Activated B cell treated with CpG ODN at 0.5 μM for 24 hours (primary cell): ENCODE results near the gene LRP4. TPM values are rescaled to one million over a fixed set of nuclear protein-coding genes. Genes with fewer than 3 reads are reported as not detected.

Source experiments
- ATAC-seq: fragments of 200-7000 bp; cut with Tn5 transposase; one replicate; pipeline ENCODE4 v1.10.0; 2021; ENCODE audit warnings: low read depth, mild to moderate bottlenecking, moderate library complexity
- CTCF ChIA-PET: fragments of 350-600 bp; sonication (Branson Sonifier 250); formaldehyde crosslinking; loops from one replicate; lab custom pipeline; 2021; ENCODE audit warnings: antibody characterized with exemption; lab: Charles Lee
- POLR2A ChIA-PET: fragments of 350-600 bp; sonication (Branson Sonifier 250); formaldehyde crosslinking; loops from one replicate; lab custom pipeline; 2021; ENCODE audit warnings: antibody characterized with exemption; lab: Charles Lee
- DNase-seq: peaks from one replicate; pipeline ENCODE4 v3.0.0; 2022
- H3K27ac Mint-ChIP-seq: one replicate; pipeline ENCODE4 v1.8.0; 2020; ENCODE audit warnings: mixed read lengths
- H3K27me3 Mint-ChIP-seq: one replicate; pipeline ENCODE4 v1.8.0; 2021; ENCODE audit warnings: mixed read lengths
- H3K36me3 Mint-ChIP-seq: one replicate; pipeline ENCODE4 v1.8.0; 2021; ENCODE audit warnings: low read depth, mixed read lengths
- H3K4me1 Mint-ChIP-seq: one replicate; pipeline ENCODE4 v1.8.0; 2021; ENCODE audit warnings: mixed read lengths
- H3K4me3 Mint-ChIP-seq: one replicate; pipeline ENCODE4 v1.8.0; 2020; ENCODE audit warnings: mild to moderate bottlenecking, mixed read lengths
- H3K9me3 Mint-ChIP-seq: one replicate; pipeline ENCODE4 v1.8.0; 2020; ENCODE audit warnings: mixed read lengths
- CTCF ChIP-seq: fragments of 200-600 bp; IDR thresholded peaks from one replicate; pipeline ENCODE4 v1.8.0; 2022; ENCODE audit warnings: antibody characterized with exemption, mild to moderate bottlenecking
- intact Hi-C: fragments of 100-400 bp; cut with micrococcal nuclease; formaldehyde crosslinking; loops from one replicate; pipeline ENCODE4 v1.15.1; 2024
- total RNA-seq: library from RNA; stranded (reverse); gene quantifications from 2 replicates; pipeline ENCODE4 v1.2.3, GENCODE V29; 2022

Gene LRP4
- total RNA-seq, 1 donor from 2014 or later: 0.16 TPM

GRCh38 chr11:46914910-46915309 lies 3.4 kb downstream of the LRP4 start:
- intact Hi-C loops: loop anchor here (5.0 kb wide), 1 partner anchor 68 kb away; the partner anchor contains the start of gene CKAP5
- no peak overlapping the region for H3K27ac Mint-ChIP-seq
- no peaks in the 10 kb centered on the region for H3K36me3 Mint-ChIP-seq
- no peak for DNase-seq
- H3K4me3 Mint-ChIP-seq: no peak overlapping the region
- ChIA-PET CTCF (no interaction called here), POLR2A (no interaction called here)
- H3K27me3 Mint-ChIP-seq: peaks cover 62% of the 10 kb centered on the region
- no peak for ATAC-seq
- no peaks in the 10 kb centered on the region for H3K9me3 Mint-ChIP-seq
- TF ChIP-seq CTCF: no peak
- H3K4me1 Mint-ChIP-seq: peaks cover 27% of the 10 kb centered on the region

GRCh38 chr11:46914363-46914762 lies 4.0 kb downstream of the LRP4 start:
- intact Hi-C loops: no loop called here
- ATAC-seq: no peak
- Mint-ChIP-seq H3K27me3 (peaks cover 57% of the 10 kb centered on the region), H3K36me3 (no peaks in the 10 kb centered on the region), H3K9me3 (no peaks in the 10 kb centered on the region), H3K4me1 (peaks cover 22% of the 10 kb centered on the region), H3K4me3 (no peak overlapping the region), H3K27ac (no peak overlapping the region)
- POLR2A ChIA-PET: no interaction called here
- no peak for DNase-seq
- CTCF ChIA-PET: no interaction called here
- TF ChIP-seq CTCF: no peak

DNA sequence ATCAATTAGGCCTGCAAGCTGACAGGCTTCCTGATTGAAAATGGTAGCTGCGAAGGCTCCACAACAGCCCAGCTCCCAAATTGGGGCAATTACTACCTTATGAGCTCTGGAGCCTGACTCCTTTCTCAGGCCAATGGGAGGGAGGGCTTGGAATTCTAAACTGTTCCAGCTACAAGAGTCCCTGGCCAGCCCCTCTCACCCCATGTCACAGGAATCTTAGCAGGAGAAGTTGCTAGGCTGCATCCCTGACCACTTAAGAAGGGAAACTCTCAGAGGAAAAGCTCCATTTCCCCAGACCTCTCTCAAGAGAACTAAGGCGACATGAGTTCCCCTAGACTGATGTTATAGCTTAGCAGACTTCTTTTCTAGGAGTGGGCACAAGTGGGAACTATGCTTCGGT lies 4.9 kb downstream of the LRP4 start:
- no peak for DNase-seq
- POLR2A ChIA-PET: no interaction called here
- H3K36me3 Mint-ChIP-seq: no peaks in the 10 kb centered on the region
- no peak for ATAC-seq
- CTCF ChIA-PET: interaction anchor here (2.0 kb wide), 1 partner anchor 239 kb away, joined by 4 read pairs; no protein-coding TSS in a partner anchor
- H3K27me3 Mint-ChIP-seq: peaks cover 49% of the 10 kb centered on the region
- no peak overlapping the region for H3K27ac Mint-ChIP-seq
- intact Hi-C loops: no loop called here
- no peak for TF ChIP-seq CTCF
- no peaks in the 10 kb centered on the region for H3K9me3 Mint-ChIP-seq
- H3K4me1 Mint-ChIP-seq: peaks cover 14% of the 10 kb centered on the region
- H3K4me3 Mint-ChIP-seq: no peak overlapping the region

GRCh38 chr11:46912526-46913150 lies 5.7 kb downstream of the LRP4 start:
- DNase-seq (no peak), ATAC-seq (no peak)
- CTCF ChIA-PET: interaction anchor here (2.0 kb wide), 1 partner anchor 240 kb away, joined by 4 read pairs; no protein-coding TSS in a partner anchor
- H3K27me3 Mint-ChIP-seq: peaks cover 47% of the 10 kb centered on the region
- H3K27ac Mint-ChIP-seq: no peak overlapping the region
- H3K4me3 Mint-ChIP-seq: no peak overlapping the region
- no peak for TF ChIP-seq CTCF
- POLR2A ChIA-PET: no interaction called here
- H3K4me1 Mint-ChIP-seq: peaks cover 12% of the 10 kb centered on the region
- H3K9me3 Mint-ChIP-seq: no peaks in the 10 kb centered on the region
- H3K36me3 Mint-ChIP-seq: no peaks in the 10 kb centered on the region
- intact Hi-C loops: no loop called here

DNA sequence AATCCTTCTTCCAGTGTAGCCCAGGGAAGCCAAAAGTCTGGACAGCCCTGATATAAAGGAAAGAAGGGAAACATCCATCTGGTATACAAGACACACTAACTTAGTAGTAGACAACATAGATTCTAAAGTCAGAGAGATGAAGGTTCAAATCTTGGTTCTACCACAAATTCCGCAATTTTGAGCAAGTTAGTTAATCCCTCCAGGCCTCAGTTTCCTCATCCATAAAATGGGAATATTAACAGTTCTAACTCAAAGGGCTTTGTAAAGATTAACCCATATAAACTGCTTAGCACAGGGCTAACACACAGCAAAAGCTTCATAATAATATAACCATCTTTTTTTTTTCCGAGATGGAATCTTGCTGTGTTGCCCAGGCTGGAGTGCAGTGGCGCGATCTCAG lies 10.7 kb downstream of the LRP4 start:
- CTCF ChIA-PET: no interaction called here
- POLR2A ChIA-PET: interaction anchor here (0.6 kb wide), 1 partner anchor 41 kb away, joined by 3 read pairs; no protein-coding TSS in a partner anchor
- DNase-seq: no peak
- no peak for ATAC-seq
- no peaks in the 10 kb centered on the region for H3K4me1 Mint-ChIP-seq
- peaks cover 15% of the 10 kb centered on the region for H3K27me3 Mint-ChIP-seq
- H3K9me3 Mint-ChIP-seq: no peaks in the 10 kb centered on the region
- no peak overlapping the region for H3K27ac Mint-ChIP-seq
- H3K4me3 Mint-ChIP-seq: no peak overlapping the region
- intact Hi-C loops: no loop called here
- TF ChIP-seq CTCF: no peak
- H3K36me3 Mint-ChIP-seq: no peaks in the 10 kb centered on the region
